ENCODE results near the gene TAF11. TPM values are rescaled to one million over a fixed set of nuclear protein-coding genes. Genes with fewer than 3 reads are reported as not detected.

The TAF11 gene, protein sequence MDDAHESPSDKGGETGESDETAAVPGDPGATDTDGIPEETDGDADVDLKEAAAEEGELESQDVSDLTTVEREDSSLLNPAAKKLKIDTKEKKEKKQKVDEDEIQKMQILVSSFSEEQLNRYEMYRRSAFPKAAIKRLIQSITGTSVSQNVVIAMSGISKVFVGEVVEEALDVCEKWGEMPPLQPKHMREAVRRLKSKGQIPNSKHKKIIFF
- total RNA-seq = 10 to 100 TPM; 12.0 to 16.0 TPM
- 10 to 100 TPM in 1 of 2 donors, 1 to 10 TPM in 1; 7.3 to 12.2 TPM for polyA plus RNA-seq

DNA sequence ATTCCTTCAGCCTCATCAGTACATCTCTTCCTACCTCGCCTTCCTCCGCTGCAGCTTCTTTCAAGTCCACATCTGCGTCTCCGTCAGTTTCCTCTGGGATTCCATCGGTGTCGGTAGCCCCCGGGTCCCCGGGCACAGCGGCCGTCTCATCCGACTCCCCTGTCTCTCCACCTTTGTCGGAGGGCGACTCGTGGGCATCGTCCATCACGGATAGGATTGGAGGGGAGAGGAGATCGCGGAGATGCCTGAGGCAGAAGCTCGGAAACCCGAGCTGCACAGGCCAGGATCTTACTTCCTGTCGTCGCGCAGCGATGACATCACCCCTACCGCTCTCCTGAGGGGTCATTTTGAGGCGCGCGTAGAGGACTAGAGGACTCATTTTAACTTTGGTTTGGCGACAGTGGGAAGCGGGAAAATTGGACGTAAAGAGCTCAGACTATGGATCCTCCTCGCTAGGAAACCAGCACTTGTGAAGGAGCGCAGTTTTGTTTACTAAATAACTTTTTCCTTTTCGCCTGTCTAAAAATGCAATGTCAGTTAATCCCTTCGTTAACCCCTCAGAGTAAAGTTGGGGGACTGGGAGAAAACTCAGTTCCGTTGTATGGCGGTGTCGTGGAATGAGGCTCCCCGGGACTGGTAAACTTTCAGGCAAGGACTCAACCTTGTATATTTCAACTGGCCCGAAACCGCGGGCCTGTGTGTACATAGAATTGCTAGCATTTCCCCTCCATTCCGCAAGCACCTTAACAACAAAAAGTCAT is at the start of gene TAF11:
Gene TAF11 (minus strand): TSS at position 290 of the 761 bp plus-strand sequence. CDS start 85 bp downstream, at position 205.
- peak within 1 kb of the TSS; percentile 90 to 99 (median 95) for H3K4me3 ChIP-seq (ENCODE audit: low read depth in 1 of 3, low read length in 3 of 3)
- peak within 1 kb of the TSS; percentile 86 for H3K27ac ChIP-seq (ENCODE audit: low read depth in 1 of 2, low read length in 2 of 2)
- no peaks in the 10 kb centered on the region for H3K27me3 ChIP-seq (ENCODE audit: control insufficient read depth in 4 of 4, insufficient read depth in 4 of 4, low read length in 3 of 4)
- peak; percentile 92 for DNase-seq (ENCODE audit: low spot score)
- peaks cover 0 to 38% (median 18%) of the 10 kb centered on the region in 4 donors for H3K4me1 ChIP-seq (ENCODE audit: control insufficient read depth in 4 of 4, insufficient read depth in 4 of 4, low read length in 3 of 4)
- no peaks in the 10 kb centered on the region for H3K9me3 ChIP-seq (ENCODE audit: control insufficient read depth in 4 of 4, low read length in 3 of 4)
- TF ChIP-seq EGR1 (IDR thresholded peaks at IDR 0.05; ENCODE audit: low read depth in 2 of 2) = peak in 1 of 2 donors; percentile 75
- TF ChIP-seq, protein P1, sequence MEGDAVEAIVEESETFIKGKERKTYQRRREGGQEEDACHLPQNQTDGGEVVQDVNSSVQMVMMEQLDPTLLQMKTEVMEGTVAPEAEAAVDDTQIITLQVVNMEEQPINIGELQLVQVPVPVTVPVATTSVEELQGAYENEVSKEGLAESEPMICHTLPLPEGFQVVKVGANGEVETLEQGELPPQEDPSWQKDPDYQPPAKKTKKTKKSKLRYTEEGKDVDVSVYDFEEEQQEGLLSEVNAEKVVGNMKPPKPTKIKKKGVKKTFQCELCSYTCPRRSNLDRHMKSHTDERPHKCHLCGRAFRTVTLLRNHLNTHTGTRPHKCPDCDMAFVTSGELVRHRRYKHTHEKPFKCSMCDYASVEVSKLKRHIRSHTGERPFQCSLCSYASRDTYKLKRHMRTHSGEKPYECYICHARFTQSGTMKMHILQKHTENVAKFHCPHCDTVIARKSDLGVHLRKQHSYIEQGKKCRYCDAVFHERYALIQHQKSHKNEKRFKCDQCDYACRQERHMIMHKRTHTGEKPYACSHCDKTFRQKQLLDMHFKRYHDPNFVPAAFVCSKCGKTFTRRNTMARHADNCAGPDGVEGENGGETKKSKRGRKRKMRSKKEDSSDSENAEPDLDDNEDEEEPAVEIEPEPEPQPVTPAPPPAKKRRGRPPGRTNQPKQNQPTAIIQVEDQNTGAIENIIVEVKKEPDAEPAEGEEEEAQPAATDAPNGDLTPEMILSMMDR (IDR thresholded peaks at IDR 0.05; ENCODE audit: low read depth, low read length, missing input control) = no peak
- TF ChIP-seq, protein P2, sequence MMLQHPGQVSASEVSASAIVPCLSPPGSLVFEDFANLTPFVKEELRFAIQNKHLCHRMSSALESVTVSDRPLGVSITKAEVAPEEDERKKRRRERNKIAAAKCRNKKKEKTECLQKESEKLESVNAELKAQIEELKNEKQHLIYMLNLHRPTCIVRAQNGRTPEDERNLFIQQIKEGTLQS (IDR thresholded peaks at IDR 0.05) = no peak
- TF ChIP-seq RAD21 (IDR thresholded peaks at IDR 0.05) = peak; percentile 50 to 57
- TF ChIP-seq HNF4A (conservative IDR thresholded peaks at IDR 0.05) = peak; percentile 32 to 52
- no peak for TF ChIP-seq HNF4G (IDR thresholded peaks at IDR 0.05)
- TF ChIP-seq, protein P3, sequence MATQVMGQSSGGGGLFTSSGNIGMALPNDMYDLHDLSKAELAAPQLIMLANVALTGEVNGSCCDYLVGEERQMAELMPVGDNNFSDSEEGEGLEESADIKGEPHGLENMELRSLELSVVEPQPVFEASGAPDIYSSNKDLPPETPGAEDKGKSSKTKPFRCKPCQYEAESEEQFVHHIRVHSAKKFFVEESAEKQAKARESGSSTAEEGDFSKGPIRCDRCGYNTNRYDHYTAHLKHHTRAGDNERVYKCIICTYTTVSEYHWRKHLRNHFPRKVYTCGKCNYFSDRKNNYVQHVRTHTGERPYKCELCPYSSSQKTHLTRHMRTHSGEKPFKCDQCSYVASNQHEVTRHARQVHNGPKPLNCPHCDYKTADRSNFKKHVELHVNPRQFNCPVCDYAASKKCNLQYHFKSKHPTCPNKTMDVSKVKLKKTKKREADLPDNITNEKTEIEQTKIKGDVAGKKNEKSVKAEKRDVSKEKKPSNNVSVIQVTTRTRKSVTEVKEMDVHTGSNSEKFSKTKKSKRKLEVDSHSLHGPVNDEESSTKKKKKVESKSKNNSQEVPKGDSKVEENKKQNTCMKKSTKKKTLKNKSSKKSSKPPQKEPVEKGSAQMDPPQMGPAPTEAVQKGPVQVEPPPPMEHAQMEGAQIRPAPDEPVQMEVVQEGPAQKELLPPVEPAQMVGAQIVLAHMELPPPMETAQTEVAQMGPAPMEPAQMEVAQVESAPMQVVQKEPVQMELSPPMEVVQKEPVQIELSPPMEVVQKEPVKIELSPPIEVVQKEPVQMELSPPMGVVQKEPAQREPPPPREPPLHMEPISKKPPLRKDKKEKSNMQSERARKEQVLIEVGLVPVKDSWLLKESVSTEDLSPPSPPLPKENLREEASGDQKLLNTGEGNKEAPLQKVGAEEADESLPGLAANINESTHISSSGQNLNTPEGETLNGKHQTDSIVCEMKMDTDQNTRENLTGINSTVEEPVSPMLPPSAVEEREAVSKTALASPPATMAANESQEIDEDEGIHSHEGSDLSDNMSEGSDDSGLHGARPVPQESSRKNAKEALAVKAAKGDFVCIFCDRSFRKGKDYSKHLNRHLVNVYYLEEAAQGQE (IDR thresholded peaks at IDR 0.05) = peak; percentile 66
- peak; percentile 10 for TF ChIP-seq FOXA2 (IDR thresholded peaks at IDR 0.05)
- TF ChIP-seq TAF1 (conservative IDR thresholded peaks at IDR 0.05) = peak; percentile 5
- TF ChIP-seq, protein P4, sequence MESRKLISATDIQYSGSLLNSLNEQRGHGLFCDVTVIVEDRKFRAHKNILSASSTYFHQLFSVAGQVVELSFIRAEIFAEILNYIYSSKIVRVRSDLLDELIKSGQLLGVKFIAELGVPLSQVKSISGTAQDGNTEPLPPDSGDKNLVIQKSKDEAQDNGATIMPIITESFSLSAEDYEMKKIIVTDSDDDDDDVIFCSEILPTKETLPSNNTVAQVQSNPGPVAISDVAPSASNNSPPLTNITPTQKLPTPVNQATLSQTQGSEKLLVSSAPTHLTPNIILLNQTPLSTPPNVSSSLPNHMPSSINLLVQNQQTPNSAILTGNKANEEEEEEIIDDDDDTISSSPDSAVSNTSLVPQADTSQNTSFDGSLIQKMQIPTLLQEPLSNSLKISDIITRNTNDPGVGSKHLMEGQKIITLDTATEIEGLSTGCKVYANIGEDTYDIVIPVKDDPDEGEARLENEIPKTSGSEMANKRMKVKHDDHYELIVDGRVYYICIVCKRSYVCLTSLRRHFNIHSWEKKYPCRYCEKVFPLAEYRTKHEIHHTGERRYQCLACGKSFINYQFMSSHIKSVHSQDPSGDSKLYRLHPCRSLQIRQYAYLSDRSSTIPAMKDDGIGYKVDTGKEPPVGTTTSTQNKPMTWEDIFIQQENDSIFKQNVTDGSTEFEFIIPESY (IDR thresholded peaks at IDR 0.05) = peak; percentile 96
- peak; percentile 80 for TF ChIP-seq NR2F2 (IDR thresholded peaks at IDR 0.05)
- TF ChIP-seq GABPA (IDR thresholded peaks at IDR 0.05 in 1 of 2, conservative IDR thresholded peaks at IDR 0.05 in 1 of 2) = peak; percentile 61 to 95
- peak; percentile 96 for TF ChIP-seq YY1 (IDR thresholded peaks at IDR 0.05)
- peak; percentile 36 for TF ChIP-seq FOXA1 (IDR thresholded peaks at IDR 0.05)
- peak; percentile 61 for TF ChIP-seq SP1 (IDR thresholded peaks at IDR 0.05)
- peak in 1 of 2 donors; percentile 70 for TF ChIP-seq JUND (IDR thresholded peaks at IDR 0.05)
- peak; percentile 61 to 66 for TF ChIP-seq RXRA (IDR thresholded peaks at IDR 0.05)
- TF ChIP-seq, protein P5, sequence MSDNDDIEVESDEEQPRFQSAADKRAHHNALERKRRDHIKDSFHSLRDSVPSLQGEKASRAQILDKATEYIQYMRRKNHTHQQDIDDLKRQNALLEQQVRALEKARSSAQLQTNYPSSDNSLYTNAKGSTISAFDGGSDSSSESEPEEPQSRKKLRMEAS (IDR thresholded peaks at IDR 0.05) = peak; percentile 86
- under 1% methylated on average over 43 of the region's 43 CpGs for WGBS
- H3K9ac ChIP-seq (ENCODE audit: low read depth in 1 of 2, low read length in 2 of 2) = peak within 1 kb of the TSS; percentile 55 to 98
- H3K36me3 ChIP-seq (ENCODE audit: control insufficient read depth in 4 of 4, insufficient read depth in 3 of 4, low read depth in 1 of 4, low read length in 3 of 4) = no peaks in the 10 kb centered on the region

Measured in liver (tissue), 9 donors.